ENCODE results near the gene PTCD1. TPM values are rescaled to one million over a fixed set of nuclear protein-coding genes. Genes with fewer than 3 reads are reported as not detected.

The PTCD1 gene
- total RNA-seq, 1 experiment from 2014 or later: 15.0 TPM

DNA sequence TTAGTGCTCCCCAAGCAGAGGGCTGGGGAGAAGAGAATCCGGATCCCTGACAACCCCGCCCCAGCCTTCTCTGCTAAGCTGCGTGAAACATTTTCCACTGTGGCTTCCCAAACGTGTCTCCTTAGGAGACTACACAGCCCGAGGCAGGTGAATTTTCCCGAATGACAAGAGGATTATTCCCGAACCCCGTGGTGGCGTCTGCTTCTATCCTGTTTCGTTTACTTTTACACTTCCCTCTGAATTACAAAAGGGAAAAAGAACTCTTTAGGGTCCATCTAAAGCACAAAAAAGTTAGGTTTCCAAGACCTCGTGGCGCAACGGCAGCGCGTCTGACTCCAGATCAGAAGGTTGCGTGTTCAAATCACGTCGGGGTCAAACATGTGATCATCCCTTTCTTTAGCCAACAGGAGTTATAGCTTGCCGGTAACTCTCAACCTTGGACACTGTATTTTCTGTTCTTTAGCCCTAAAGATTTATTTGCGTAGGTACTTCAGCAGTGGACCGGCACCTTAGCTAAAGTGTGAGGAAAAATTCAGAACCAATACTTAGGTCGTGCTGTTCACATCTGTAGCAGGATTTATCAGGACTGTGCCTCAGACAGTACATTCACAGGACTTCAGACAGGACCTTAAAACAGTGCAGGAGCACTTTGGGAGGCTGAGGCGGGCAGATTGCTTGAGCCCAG, 30.9 kb upstream of the PTCD1 start:
- ATAC-seq (no peak), DNase-seq (ENCODE audit: low read depth, low spot score) (no peak)
- Histone ChIP-seq H3K4me3 (ENCODE audit: low read depth in 2 of 2, low read length in 2 of 2) (peak overlapping the region in 1 of 2 experiments; percentile 36; a peak in 1 of 4 replicates), H3K36me3 (ENCODE audit: control insufficient read depth, insufficient read depth, low read length) (peaks cover 4% of the 10 kb centered on the region; the same call in 1 of the 2 replicates), H3K4me1 (ENCODE audit: control insufficient read depth, insufficient read depth, low read length) (peaks cover 6% of the 10 kb centered on the region), H3K27me3 (ENCODE audit: control insufficient read depth, insufficient read depth, low read length) (no peaks in the 10 kb centered on the region), H3K9me3 (ENCODE audit: control insufficient read depth, insufficient read depth, low read depth, low read length) (no peaks in the 10 kb centered on the region), H3K27ac (ENCODE audit: low read length) (peak overlapping the region; percentile 65)
- in situ Hi-C loops (cut with HindIII; ENCODE audit: low pct_unique_long_range_greater_than_20kb, low sequenced_read_pairs): no loop called here
- ChIA-PET CTCF (no interaction called here), POLR2A (no interaction called here)
- BruUV-seq (replicated peaks): no TSS peak
- TF ChIP-seq TCF7L2 (IDR thresholded peaks at IDR 0.05; ENCODE audit: low read depth, low read length) (no peak), POLR2AphosphoS5 (IDR thresholded peaks at IDR 0.05; ENCODE audit: low read depth, low read length) (no peak), SIN3A (IDR thresholded peaks at IDR 0.05; ENCODE audit: borderline replicate concordance, insufficient read depth, low read depth, low read length) (no peak)
- TF ChIP-seq, protein P1, sequence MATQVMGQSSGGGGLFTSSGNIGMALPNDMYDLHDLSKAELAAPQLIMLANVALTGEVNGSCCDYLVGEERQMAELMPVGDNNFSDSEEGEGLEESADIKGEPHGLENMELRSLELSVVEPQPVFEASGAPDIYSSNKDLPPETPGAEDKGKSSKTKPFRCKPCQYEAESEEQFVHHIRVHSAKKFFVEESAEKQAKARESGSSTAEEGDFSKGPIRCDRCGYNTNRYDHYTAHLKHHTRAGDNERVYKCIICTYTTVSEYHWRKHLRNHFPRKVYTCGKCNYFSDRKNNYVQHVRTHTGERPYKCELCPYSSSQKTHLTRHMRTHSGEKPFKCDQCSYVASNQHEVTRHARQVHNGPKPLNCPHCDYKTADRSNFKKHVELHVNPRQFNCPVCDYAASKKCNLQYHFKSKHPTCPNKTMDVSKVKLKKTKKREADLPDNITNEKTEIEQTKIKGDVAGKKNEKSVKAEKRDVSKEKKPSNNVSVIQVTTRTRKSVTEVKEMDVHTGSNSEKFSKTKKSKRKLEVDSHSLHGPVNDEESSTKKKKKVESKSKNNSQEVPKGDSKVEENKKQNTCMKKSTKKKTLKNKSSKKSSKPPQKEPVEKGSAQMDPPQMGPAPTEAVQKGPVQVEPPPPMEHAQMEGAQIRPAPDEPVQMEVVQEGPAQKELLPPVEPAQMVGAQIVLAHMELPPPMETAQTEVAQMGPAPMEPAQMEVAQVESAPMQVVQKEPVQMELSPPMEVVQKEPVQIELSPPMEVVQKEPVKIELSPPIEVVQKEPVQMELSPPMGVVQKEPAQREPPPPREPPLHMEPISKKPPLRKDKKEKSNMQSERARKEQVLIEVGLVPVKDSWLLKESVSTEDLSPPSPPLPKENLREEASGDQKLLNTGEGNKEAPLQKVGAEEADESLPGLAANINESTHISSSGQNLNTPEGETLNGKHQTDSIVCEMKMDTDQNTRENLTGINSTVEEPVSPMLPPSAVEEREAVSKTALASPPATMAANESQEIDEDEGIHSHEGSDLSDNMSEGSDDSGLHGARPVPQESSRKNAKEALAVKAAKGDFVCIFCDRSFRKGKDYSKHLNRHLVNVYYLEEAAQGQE (IDR thresholded peaks at IDR 0.05; ENCODE audit: insufficient read depth in 1 of 2, low read depth in 2 of 2, low read length in 1 of 2): no peak
- TF ChIP-seq, protein P2, sequence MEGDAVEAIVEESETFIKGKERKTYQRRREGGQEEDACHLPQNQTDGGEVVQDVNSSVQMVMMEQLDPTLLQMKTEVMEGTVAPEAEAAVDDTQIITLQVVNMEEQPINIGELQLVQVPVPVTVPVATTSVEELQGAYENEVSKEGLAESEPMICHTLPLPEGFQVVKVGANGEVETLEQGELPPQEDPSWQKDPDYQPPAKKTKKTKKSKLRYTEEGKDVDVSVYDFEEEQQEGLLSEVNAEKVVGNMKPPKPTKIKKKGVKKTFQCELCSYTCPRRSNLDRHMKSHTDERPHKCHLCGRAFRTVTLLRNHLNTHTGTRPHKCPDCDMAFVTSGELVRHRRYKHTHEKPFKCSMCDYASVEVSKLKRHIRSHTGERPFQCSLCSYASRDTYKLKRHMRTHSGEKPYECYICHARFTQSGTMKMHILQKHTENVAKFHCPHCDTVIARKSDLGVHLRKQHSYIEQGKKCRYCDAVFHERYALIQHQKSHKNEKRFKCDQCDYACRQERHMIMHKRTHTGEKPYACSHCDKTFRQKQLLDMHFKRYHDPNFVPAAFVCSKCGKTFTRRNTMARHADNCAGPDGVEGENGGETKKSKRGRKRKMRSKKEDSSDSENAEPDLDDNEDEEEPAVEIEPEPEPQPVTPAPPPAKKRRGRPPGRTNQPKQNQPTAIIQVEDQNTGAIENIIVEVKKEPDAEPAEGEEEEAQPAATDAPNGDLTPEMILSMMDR (IDR thresholded peaks at IDR 0.05): no peak
- intact Hi-C loops (cut with micrococcal nuclease; ENCODE audit: unreplicated experiment): no loop called here

DNA sequence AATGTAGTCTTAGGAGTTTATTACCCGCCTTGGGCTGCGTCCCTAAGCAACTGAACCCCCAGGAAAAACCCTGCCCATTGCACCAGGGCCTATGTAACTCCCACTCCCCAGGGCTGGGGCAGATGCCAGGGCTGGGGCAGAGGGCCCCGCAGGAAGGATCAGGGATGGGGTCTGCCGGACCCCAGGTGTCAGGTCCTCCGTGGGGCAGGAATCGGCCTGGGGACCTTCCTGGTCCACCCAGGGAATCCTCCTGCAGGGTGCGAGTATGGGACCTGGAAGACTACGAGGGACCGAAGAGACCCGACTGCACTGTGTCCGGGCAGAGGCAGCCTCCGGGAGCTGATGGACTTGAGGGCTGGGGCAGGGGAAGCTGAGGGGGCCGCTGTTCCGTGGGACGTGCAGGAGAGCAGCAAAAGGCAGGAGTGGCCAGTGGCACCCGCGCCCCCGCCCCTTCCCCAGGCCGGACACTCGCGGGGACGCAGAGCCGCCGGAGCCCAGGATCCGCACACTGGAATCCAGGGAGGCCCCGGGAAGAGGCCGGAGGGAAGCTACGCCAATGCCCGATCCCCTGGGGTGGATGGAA, 29.8 kb upstream of the PTCD1 start:
- H3K27ac ChIP-seq (ENCODE audit: low read length): no peak overlapping the region
- ATAC-seq (no peak), DNase-seq (ENCODE audit: low read depth, low spot score) (no peak)
- no peaks in the 10 kb centered on the region for H3K27me3 ChIP-seq (ENCODE audit: control insufficient read depth, insufficient read depth, low read length)
- H3K4me3 ChIP-seq (ENCODE audit: low read depth in 2 of 2, low read length in 2 of 2): no peak overlapping the region
- TF ChIP-seq TCF7L2 (IDR thresholded peaks at IDR 0.05; ENCODE audit: low read depth, low read length) (no peak), POLR2AphosphoS5 (IDR thresholded peaks at IDR 0.05; ENCODE audit: low read depth, low read length) (no peak), SIN3A (IDR thresholded peaks at IDR 0.05; ENCODE audit: borderline replicate concordance, insufficient read depth, low read depth, low read length) (no peak)
- TF ChIP-seq, protein P1 (IDR thresholded peaks at IDR 0.05; ENCODE audit: insufficient read depth in 1 of 2, low read depth in 2 of 2, low read length in 1 of 2): no peak
- TF ChIP-seq, protein P2 (IDR thresholded peaks at IDR 0.05): no peak
- peaks cover 7% of the 10 kb centered on the region; the same call in 1 of the 2 replicates for H3K36me3 ChIP-seq (ENCODE audit: control insufficient read depth, insufficient read depth, low read length)
- no TSS peak for BruUV-seq (replicated peaks)
- CTCF ChIA-PET: no interaction called here
- intact Hi-C loops (cut with micrococcal nuclease; ENCODE audit: unreplicated experiment): no loop called here
- H3K9me3 ChIP-seq (ENCODE audit: control insufficient read depth, insufficient read depth, low read depth, low read length): no peaks in the 10 kb centered on the region
- H3K4me1 ChIP-seq (ENCODE audit: control insufficient read depth, insufficient read depth, low read length): peaks cover 6% of the 10 kb centered on the region
- in situ Hi-C loops (cut with HindIII; ENCODE audit: low pct_unique_long_range_greater_than_20kb, low sequenced_read_pairs): no loop called here
- POLR2A ChIA-PET: no interaction called here

All from Panc1 (cell line).